Measurements from ENCODE around the gene CSTB. TPM values are rescaled to one million over a fixed set of nuclear protein-coding genes. Genes with fewer than 3 reads are reported as not detected.

Gene CSTB
- total and polyA plus RNA-seq, 4 donors: 33.2 to 263 (median 181) TPM

DNA sequence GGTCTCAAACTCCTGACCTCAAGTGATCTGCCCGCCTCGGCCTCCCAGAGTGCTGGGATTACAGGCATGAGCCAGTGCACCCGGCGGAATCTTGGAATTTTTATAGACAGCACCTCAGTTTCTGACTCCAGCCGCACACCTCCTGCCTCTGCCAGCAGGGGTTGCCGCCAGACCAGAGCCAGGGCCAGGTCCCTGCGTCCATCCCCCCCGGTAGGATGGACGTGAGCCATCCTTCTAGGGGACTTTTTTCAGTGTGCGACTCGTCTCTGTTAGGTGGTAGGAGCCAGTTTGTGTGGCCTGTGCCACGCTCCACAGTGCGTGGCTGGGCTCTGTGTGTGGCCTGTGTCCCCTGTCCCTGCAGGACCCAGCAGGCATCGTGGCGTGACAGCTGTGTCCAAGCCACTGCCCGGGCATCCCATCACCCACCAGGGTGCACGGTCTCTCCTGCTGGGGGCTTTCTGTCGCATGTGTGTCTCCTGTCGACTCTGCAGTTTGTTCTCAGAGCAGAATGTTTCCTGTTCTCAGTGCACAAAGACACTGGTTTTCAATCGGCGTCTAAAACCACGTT, 15.6 kb downstream of the CSTB start:
- TF ChIP-seq CTCF (IDR thresholded peaks at IDR 0.05; ENCODE audit: control extremely low read depth, extremely low read depth): no peak
- Histone ChIP-seq H3K27me3 (ENCODE audit: control insufficient read depth in 3 of 3, insufficient read depth in 3 of 3, low read length in 2 of 3) (no peaks in the 10 kb centered on the region), H3K4me3 (no peak overlapping the region), H3K9me3 (ENCODE audit: control insufficient read depth in 4 of 4, insufficient read depth in 3 of 4, low read length in 3 of 4) (no peaks in the 10 kb centered on the region), H3K36me3 (ENCODE audit: control insufficient read depth in 4 of 4, insufficient read depth in 4 of 4, low read length in 4 of 4) (peaks cover 0 to 53% (median 6%) of the 10 kb centered on the region in 4 donors), H3K27ac (ENCODE audit: low read depth in 1 of 2, low read length in 1 of 2) (no peak overlapping the region), H3K9ac (ENCODE audit: insufficient read depth in 1 of 2, low read length in 2 of 2) (no peak overlapping the region), H3K4me1 (ENCODE audit: control insufficient read depth in 5 of 5, insufficient read depth in 5 of 5, low read length in 5 of 5) (peaks cover 0 to 4% (median 0%) of the 10 kb centered on the region in 5 donors)
- no peak for ATAC-seq (ENCODE audit: insufficient read depth, low FRiP score)
- DNase-seq: no peak
- WGBS, 2 donors: 85 to 91% methylated on average over 22 of the region's 22 CpGs

- ATAC-seq (ENCODE audit: insufficient read depth, low FRiP score): no peak
- 96 to 97% methylated on average over 19 of the region's 19 CpGs for WGBS, 2 donors
- Histone ChIP-seq H3K9ac (ENCODE audit: insufficient read depth in 1 of 2, low read length in 2 of 2) (no peak overlapping the region), H3K27me3 (ENCODE audit: control insufficient read depth in 3 of 3, insufficient read depth in 3 of 3, low read length in 2 of 3) (no peaks in the 10 kb centered on the region), H3K4me3 (no peak overlapping the region), H3K9me3 (ENCODE audit: control insufficient read depth in 4 of 4, insufficient read depth in 3 of 4, low read length in 3 of 4) (no peaks in the 10 kb centered on the region), H3K27ac (ENCODE audit: low read depth in 1 of 2, low read length in 1 of 2) (no peak overlapping the region), H3K4me1 (ENCODE audit: control insufficient read depth in 5 of 5, insufficient read depth in 5 of 5, low read length in 5 of 5) (peaks cover 0 to 3% (median 0%) of the 10 kb centered on the region in 5 donors), H3K36me3 (ENCODE audit: control insufficient read depth in 4 of 4, insufficient read depth in 4 of 4, low read length in 4 of 4) (peaks cover 0 to 58% (median 9%) of the 10 kb centered on the region in 4 donors)
- no peak for TF ChIP-seq CTCF (IDR thresholded peaks at IDR 0.05; ENCODE audit: control extremely low read depth, extremely low read depth)
- DNase-seq: no peak
Measured at GRCh38 chr21:43759651-43760050, 16.5 kb downstream of the CSTB start.

- 67 to 83% methylated on average over 10 of the region's 10 CpGs for WGBS, 2 donors
- DNase-seq: no peak
- Histone ChIP-seq H3K9ac (ENCODE audit: insufficient read depth in 1 of 2, low read length in 2 of 2) (no peak overlapping the region), H3K27ac (ENCODE audit: low read depth in 1 of 2, low read length in 1 of 2) (peak overlapping the region in 1 of 2 donors; percentile 1), H3K9me3 (ENCODE audit: control insufficient read depth in 4 of 4, insufficient read depth in 3 of 4, low read length in 3 of 4) (no peaks in the 10 kb centered on the region), H3K27me3 (ENCODE audit: control insufficient read depth in 3 of 3, insufficient read depth in 3 of 3, low read length in 2 of 3) (no peaks in the 10 kb centered on the region), H3K4me1 (ENCODE audit: control insufficient read depth in 5 of 5, insufficient read depth in 5 of 5, low read length in 5 of 5) (peaks cover 0 to 3% (median 0%) of the 10 kb centered on the region in 5 donors), H3K36me3 (ENCODE audit: control insufficient read depth in 4 of 4, insufficient read depth in 4 of 4, low read length in 4 of 4) (peaks cover 0 to 66% (median 12%) of the 10 kb centered on the region in 4 donors), H3K4me3 (no peak overlapping the region)
- TF ChIP-seq CTCF (IDR thresholded peaks at IDR 0.05; ENCODE audit: control extremely low read depth, extremely low read depth): no peak
- ATAC-seq (ENCODE audit: insufficient read depth, low FRiP score): no peak
Measured at GRCh38 chr21:43758811-43759210, 17.3 kb downstream of the CSTB start.
